Astrocyte (in vitro differentiated cells and primary cell): ENCODE results near the gene DACT3. TPM values are rescaled to one million over a fixed set of nuclear protein-coding genes. Genes with fewer than 3 reads are reported as not detected.

Source experiments
- DNase-seq: peaks from one replicate; pipeline ENCODE4 v3.0.0-alpha.2; 2010; ENCODE audit warnings: low read depth
- FAIRE-seq: peaks from 2 replicates; lab custom pipeline; 2011; peaks lifted over from hg19 to GRCh38; lab: Jason Lieb, UNC
- H2AFZ ChIP-seq: 2 replicates; pipeline ENCODE4 v1.6.0; 2012; ENCODE audit warnings: low read depth, low read length, inconsistent platforms
- H3K27ac ChIP-seq: 2 replicates; pipeline ENCODE4 v1.5.1; 2011; ENCODE audit warnings: low read depth, low read length, inconsistent platforms
- H3K27me3 ChIP-seq: 2 replicates; pipeline ENCODE4 v1.6.0; 2011; ENCODE audit warnings: low read length, inconsistent platforms; ENCODE audit not compliant: insufficient read depth
- H3K36me3 ChIP-seq: 2 replicates; pipeline ENCODE4 v1.5.1; 2011; ENCODE audit warnings: low read length, inconsistent platforms; ENCODE audit not compliant: insufficient read depth
- H3K4me1 ChIP-seq: 2 replicates; pipeline ENCODE4 v1.5.1; 2011; ENCODE audit warnings: low read length, inconsistent platforms; ENCODE audit not compliant: insufficient read depth
- H3K4me2 ChIP-seq: 2 replicates; pipeline ENCODE4 v1.6.0; 2012; ENCODE audit warnings: low read length, inconsistent platforms
- H3K4me3 ChIP-seq: 2 replicates; pipeline ENCODE4 v1.5.1; 2011; ENCODE audit warnings: low read depth, mild to moderate bottlenecking, low read length, inconsistent platforms; ENCODE audit not compliant: insufficient read depth
- H3K79me2 ChIP-seq: 2 replicates; pipeline ENCODE4 v1.6.0; 2012; ENCODE audit warnings: mild to moderate bottlenecking, low read length, inconsistent platforms; ENCODE audit not compliant: insufficient read depth
- H3K9ac ChIP-seq: 2 replicates; pipeline ENCODE4 v1.6.0; 2012; ENCODE audit warnings: mild to moderate bottlenecking, low read length, inconsistent platforms
- H3K9me3 ChIP-seq: 2 replicates; pipeline ENCODE4 v1.5.1; 2012; ENCODE audit warnings: low read depth, mild to moderate bottlenecking, low read length, inconsistent platforms; ENCODE audit not compliant: insufficient read depth
- H4K20me1 ChIP-seq: 2 replicates; pipeline ENCODE4 v1.6.0; 2012; ENCODE audit warnings: low read length, inconsistent platforms; ENCODE audit not compliant: insufficient read depth
- H3K27ac Mint-ChIP-seq: one replicate; pipeline ENCODE4 v1.8.0; 2021; ENCODE audit warnings: mild to moderate bottlenecking, mixed read lengths; ENCODE audit not compliant: unreplicated experiment
- H3K27me3 Mint-ChIP-seq: one replicate; pipeline ENCODE4 v1.8.0; 2021; ENCODE audit warnings: low read depth, mixed read lengths; ENCODE audit not compliant: unreplicated experiment
- H3K36me3 Mint-ChIP-seq: one replicate; pipeline ENCODE4 v1.8.0; 2021; ENCODE audit warnings: low read depth, mixed read lengths; ENCODE audit not compliant: unreplicated experiment
- H3K4me1 Mint-ChIP-seq: one replicate; pipeline ENCODE4 v1.8.0; 2021; ENCODE audit warnings: low read depth, mixed read lengths; ENCODE audit not compliant: unreplicated experiment
- H3K4me3 Mint-ChIP-seq: one replicate; pipeline ENCODE4 v1.8.0; 2021; ENCODE audit warnings: mild to moderate bottlenecking, moderate library complexity, mixed read lengths; ENCODE audit not compliant: unreplicated experiment
- H3K9me3 Mint-ChIP-seq: one replicate; pipeline ENCODE4 v1.8.0; 2021; ENCODE audit warnings: mild to moderate bottlenecking, mixed read lengths; ENCODE audit not compliant: unreplicated experiment
- CTCF ChIP-seq: IDR thresholded peaks from 2 replicates; pipeline ENCODE4 v1.5.1; 2011; ENCODE audit warnings: low read depth, mild to moderate bottlenecking, inconsistent platforms, low read length, moderate library complexity; ENCODE audit not compliant: insufficient read depth
- EZH2 ChIP-seq: IDR thresholded peaks from 2 replicates; pipeline ENCODE4 v1.6.1; 2012; ENCODE audit warnings: mild to moderate bottlenecking, low read length, inconsistent platforms; ENCODE audit not compliant: insufficient read depth
- total RNA-seq: library from RNA; stranded (reverse); gene quantifications from 2 replicates; pipeline ENCODE4 v1.2.1, GENCODE V29; 2021

DACT3 gene
- total RNA-seq, 1 donor from 2014 or later, result 19.8 TPM

DNA sequence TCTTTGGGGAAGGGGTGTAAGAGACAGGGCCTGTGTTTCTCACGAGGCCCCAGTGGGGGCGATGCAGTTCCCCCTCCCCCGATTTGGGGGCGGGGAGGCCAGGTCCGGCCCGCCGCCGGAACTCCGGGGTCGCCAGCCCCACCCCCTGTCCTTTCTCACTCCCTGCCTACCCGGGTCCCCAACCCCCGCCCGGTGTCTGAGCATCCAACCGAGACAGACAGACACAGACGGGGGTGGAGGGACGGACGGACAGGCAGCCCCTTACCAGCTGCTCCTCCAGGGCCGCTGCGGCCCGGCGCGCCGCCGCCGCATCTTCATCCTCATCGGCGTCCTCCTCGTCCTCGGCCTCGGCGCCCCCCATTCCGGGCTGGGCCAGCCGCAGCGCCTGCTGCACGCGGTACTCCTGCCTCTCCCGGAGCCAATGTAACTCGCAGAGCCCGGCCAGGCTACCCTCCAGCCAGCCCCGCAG, 397 bp downstream of the DACT3 start:
- no peaks in the 10 kb centered on the region for H3K27me3 ChIP-seq
- no peak overlapping the region for H3K27ac ChIP-seq
- no peaks in the 10 kb centered on the region for H3K36me3 ChIP-seq
- Mint-ChIP-seq H3K9me3 (no peaks in the 10 kb centered on the region), H3K4me3 (peak overlapping the region; percentile 95), H3K27me3 (peaks cover 5% of the 10 kb centered on the region), H3K36me3 (peaks cover 3% of the 10 kb centered on the region), H3K27ac (no peak overlapping the region), H3K4me1 (peaks cover 16% of the 10 kb centered on the region)
- no peaks in the 10 kb centered on the region for H3K79me2 ChIP-seq
- DNase-seq (no peak), FAIRE-seq (no peak)
- H3K4me1 ChIP-seq, result peaks cover 27% of the 10 kb centered on the region
- H3K9me3 ChIP-seq, result no peaks in the 10 kb centered on the region
- peak overlapping the region; percentile 94 for H3K4me2 ChIP-seq
- no peak for TF ChIP-seq CTCF
- no peak for TF ChIP-seq EZH2
- H3K4me3 ChIP-seq, result peak overlapping the region; percentile 65
- H4K20me1 ChIP-seq, result peaks cover 6% of the 10 kb centered on the region
- peak overlapping the region; percentile 71 for H3K9ac ChIP-seq
- H2AFZ ChIP-seq, result peak overlapping the region; percentile 79

- Histone ChIP-seq H3K27ac (no peak overlapping the region), H3K4me3 (peak overlapping the region; percentile 65), H3K4me1 (peaks cover 27% of the 10 kb centered on the region), H3K36me3 (no peaks in the 10 kb centered on the region), H3K27me3 (no peaks in the 10 kb centered on the region), H3K9me3 (no peaks in the 10 kb centered on the region), H3K79me2 (no peaks in the 10 kb centered on the region), H4K20me1 (peaks cover 6% of the 10 kb centered on the region), H2AFZ (peak overlapping the region; percentile 69), H3K9ac (peak overlapping the region; percentile 71), H3K4me2 (peak overlapping the region; percentile 94)
- FAIRE-seq, result no peak
- Mint-ChIP-seq H3K4me3 (peak overlapping the region; percentile 95), H3K4me1 (peaks cover 18% of the 10 kb centered on the region), H3K27ac (peak overlapping the region; percentile 81), H3K36me3 (peaks cover 3% of the 10 kb centered on the region), H3K9me3 (no peaks in the 10 kb centered on the region), H3K27me3 (peaks cover 5% of the 10 kb centered on the region)
- no peak for DNase-seq
- no peak for TF ChIP-seq CTCF
- no peak for TF ChIP-seq EZH2
These were observed 919 bp downstream of the DACT3 start for GRCh38 chr19:46660008-46660517.
